MM.1S (cell line): ENCODE results near the gene TP73.

Experiments
- DNase-seq: peaks from one replicate; pipeline ENCODE4 v3.0.0-alpha.2; 2015
- H2AFZ ChIP-seq: fragments of 300-600 bp; sonication (generic); 2 replicates; pipeline ENCODE4 v1.6.0; 2016; ENCODE audit warnings: antibody characterized with exemption, low read length
- H3F3A ChIP-seq: fragments of 300-600 bp; sonication (generic); 2 replicates; pipeline ENCODE4 v1.6.1; 2016; ENCODE audit warnings: mild to moderate bottlenecking, antibody characterized with exemption, low read length, moderate library complexity, mixed read lengths; ENCODE audit not compliant: insufficient read depth
- H3K27ac ChIP-seq: fragments of 300-600 bp; sonication (generic); 2 replicates; pipeline ENCODE4 v1.5.1; 2016; ENCODE audit warnings: mild to moderate bottlenecking, low read length
- H3K27me3 ChIP-seq: fragments of 300-600 bp; sonication (generic); replicated peaks from 2 replicates; pipeline ENCODE4 v1.6.0; 2016; ENCODE audit warnings: low read length; ENCODE audit not compliant: insufficient read depth
- H3K36me3 ChIP-seq: fragments of 300-600 bp; sonication (generic); replicated peaks from 2 replicates; pipeline ENCODE4 v1.6.1; 2016; ENCODE audit warnings: mild to moderate bottlenecking, low read length, mixed read lengths; ENCODE audit not compliant: insufficient read depth
- H3K4me1 ChIP-seq: fragments of 300-600 bp; sonication (generic); 2 replicates; pipeline ENCODE4 v1.6.1; 2016; ENCODE audit warnings: low read length, mixed read lengths
- H3K4me2 ChIP-seq: fragments of 300-600 bp; sonication (generic); 2 replicates; pipeline ENCODE4 v1.6.0; 2016; ENCODE audit warnings: low read depth, low read length
- H3K4me3 ChIP-seq: fragments of 300-600 bp; sonication (generic); 2 replicates; pipeline ENCODE4 v1.5.1; 2016; ENCODE audit warnings: low read length, mixed read lengths
- H3K79me2 ChIP-seq: fragments of 300-600 bp; sonication (generic); 2 replicates; pipeline ENCODE4 v1.6.1; 2016; ENCODE audit warnings: mixed run types, low read length, mixed read lengths
- H3K9ac ChIP-seq: fragments of 300-600 bp; sonication (generic); 2 replicates; pipeline ENCODE4 v1.6.1; 2016; ENCODE audit warnings: low read length, mixed read lengths
- H3K9me2 ChIP-seq: fragments of 300-600 bp; sonication (generic); replicated peaks from 2 replicates; pipeline ENCODE4 v1.6.1; 2016; ENCODE audit warnings: mild to moderate bottlenecking, low read length, mixed read lengths; ENCODE audit not compliant: insufficient read depth
- H3K9me3 ChIP-seq: fragments of 300-600 bp; sonication (generic); replicated peaks from 2 replicates; pipeline ENCODE4 v1.6.1; 2016; ENCODE audit warnings: mild to moderate bottlenecking, low read length, mixed read lengths; ENCODE audit not compliant: insufficient read depth
- H4K20me1 ChIP-seq: fragments of 300-600 bp; sonication (generic); 2 replicates; pipeline ENCODE4 v1.6.1; 2016; ENCODE audit warnings: mild to moderate bottlenecking, low read length, moderate library complexity, mixed read lengths; ENCODE audit not compliant: insufficient read depth
- EZH2 ChIP-seq: fragments of 300-600 bp; sonication (generic); optimal IDR thresholded peaks from 2 replicates; pipeline ENCODE3; 2017; ENCODE audit warnings: low read depth, mild to moderate bottlenecking, antibody characterized with exemption, low read length, mixed read lengths
- EZH2phosphoT487 ChIP-seq: fragments of 300-600 bp; sonication (generic); IDR thresholded peaks from 2 replicates; pipeline ENCODE4 v1.6.1; 2018; ENCODE audit warnings: antibody characterized with exemption, low read length
- TF ChIP-seq, protein P1 (sequence below): fragments of 300-600 bp; sonication (generic); IDR thresholded peaks from 2 replicates; pipeline ENCODE4 v1.5.1; 2016; ENCODE audit warnings: antibody characterized with exemption, low read length, mixed read lengths

The TP73 gene

DNA sequence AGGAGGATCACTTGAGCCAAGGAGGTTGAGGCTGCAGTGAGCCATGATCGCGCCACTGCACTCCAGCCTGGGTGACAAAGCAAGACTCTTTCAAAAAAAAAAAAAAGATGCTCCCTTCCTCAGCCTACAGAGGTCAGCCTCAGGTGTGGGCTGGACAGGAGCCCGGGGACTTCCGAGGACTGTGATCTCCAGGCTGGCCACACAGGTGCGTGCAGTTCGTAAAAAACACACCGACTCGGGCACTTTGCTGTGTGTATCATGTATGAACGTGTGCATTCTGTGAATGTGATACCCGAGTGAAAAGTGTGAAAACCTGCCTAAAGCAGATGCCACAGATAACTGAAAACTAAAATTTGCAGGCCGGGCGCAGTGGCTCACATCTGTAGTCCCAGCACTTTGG, 91.5 kb downstream of the TP73 start:
- Histone ChIP-seq H3K27me3 (no peaks in the 10 kb centered on the region; the same call in 1 of the 2 replicates), H3F3A (no peaks in the 10 kb centered on the region), H3K9me2 (no peaks in the 10 kb centered on the region), H3K4me2 (no peak overlapping the region), H4K20me1 (no peaks in the 10 kb centered on the region), H3K79me2 (no peaks in the 10 kb centered on the region), H3K4me3 (no peak overlapping the region), H2AFZ (no peak overlapping the region), H3K4me1 (peaks cover 5% of the 10 kb centered on the region; the same call in 1 of the 2 replicates), H3K9me3 (no peaks in the 10 kb centered on the region), H3K36me3 (no peaks in the 10 kb centered on the region), H3K9ac (no peak overlapping the region), H3K27ac (no peak overlapping the region)
- DNase-seq = no peak
- TF ChIP-seq EZH2 (no peak), EZH2phosphoT487 (no peak)
- TF ChIP-seq, protein P1, sequence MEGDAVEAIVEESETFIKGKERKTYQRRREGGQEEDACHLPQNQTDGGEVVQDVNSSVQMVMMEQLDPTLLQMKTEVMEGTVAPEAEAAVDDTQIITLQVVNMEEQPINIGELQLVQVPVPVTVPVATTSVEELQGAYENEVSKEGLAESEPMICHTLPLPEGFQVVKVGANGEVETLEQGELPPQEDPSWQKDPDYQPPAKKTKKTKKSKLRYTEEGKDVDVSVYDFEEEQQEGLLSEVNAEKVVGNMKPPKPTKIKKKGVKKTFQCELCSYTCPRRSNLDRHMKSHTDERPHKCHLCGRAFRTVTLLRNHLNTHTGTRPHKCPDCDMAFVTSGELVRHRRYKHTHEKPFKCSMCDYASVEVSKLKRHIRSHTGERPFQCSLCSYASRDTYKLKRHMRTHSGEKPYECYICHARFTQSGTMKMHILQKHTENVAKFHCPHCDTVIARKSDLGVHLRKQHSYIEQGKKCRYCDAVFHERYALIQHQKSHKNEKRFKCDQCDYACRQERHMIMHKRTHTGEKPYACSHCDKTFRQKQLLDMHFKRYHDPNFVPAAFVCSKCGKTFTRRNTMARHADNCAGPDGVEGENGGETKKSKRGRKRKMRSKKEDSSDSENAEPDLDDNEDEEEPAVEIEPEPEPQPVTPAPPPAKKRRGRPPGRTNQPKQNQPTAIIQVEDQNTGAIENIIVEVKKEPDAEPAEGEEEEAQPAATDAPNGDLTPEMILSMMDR = no peak

DNA sequence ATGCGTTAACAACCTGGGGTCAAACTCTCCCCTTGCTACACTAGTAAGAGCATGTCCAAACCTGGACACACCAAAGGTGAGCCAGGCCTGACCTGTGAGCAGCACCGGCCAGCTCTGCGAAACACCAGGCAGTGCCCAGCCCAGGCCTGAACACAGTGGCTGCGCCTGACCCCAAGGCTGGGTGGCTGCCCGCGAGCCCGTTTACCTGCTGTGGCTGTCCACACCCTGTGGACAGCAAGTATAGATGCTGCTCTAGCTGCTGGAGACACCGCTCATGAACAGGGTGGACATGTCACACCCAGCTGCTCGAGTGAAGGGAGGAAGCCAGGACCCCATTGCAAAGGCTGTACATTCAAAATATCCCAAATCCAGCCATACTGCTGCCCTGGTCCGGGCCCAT, 92.3 kb downstream of the TP73 start:
- Histone ChIP-seq H3K4me1 (peaks cover 5% of the 10 kb centered on the region; the same call in 1 of the 2 replicates), H3F3A (no peaks in the 10 kb centered on the region), H3K79me2 (no peaks in the 10 kb centered on the region), H4K20me1 (no peaks in the 10 kb centered on the region), H3K9ac (no peak overlapping the region), H3K27ac (no peak overlapping the region), H3K36me3 (no peaks in the 10 kb centered on the region), H3K9me2 (no peaks in the 10 kb centered on the region), H3K9me3 (no peaks in the 10 kb centered on the region), H3K4me2 (no peak overlapping the region), H2AFZ (no peak overlapping the region), H3K4me3 (no peak overlapping the region), H3K27me3 (peaks cover 4% of the 10 kb centered on the region)
- no peak for DNase-seq
- TF ChIP-seq, protein P1 = no peak
- TF ChIP-seq EZH2 (no peak), EZH2phosphoT487 (no peak)

DNA sequence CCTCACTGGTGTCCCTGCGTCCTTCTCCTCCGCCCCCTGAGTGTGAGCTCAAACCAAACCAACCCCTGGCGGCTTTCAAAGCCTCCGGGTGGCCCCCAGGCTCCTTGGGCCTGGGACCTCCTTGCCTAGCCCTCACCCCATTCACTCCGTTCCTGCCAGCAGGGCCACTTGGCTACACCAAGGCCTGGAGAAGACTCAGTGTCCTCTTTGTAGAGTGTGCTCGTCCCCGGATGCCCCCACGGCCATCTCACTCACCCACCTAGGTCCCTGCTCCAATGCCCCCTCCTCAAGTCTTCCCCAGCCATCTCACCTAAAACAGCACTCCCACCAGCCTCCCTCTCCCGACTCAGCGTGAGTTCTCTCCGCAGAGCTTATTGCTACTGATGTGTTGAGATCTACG, 92.8 kb downstream of the TP73 start:
- DNase-seq = no peak
- Histone ChIP-seq H3K4me1 (peaks cover 5% of the 10 kb centered on the region; the same call in 1 of the 2 replicates), H3K36me3 (no peaks in the 10 kb centered on the region), H3K4me3 (no peak overlapping the region), H3K9me2 (no peaks in the 10 kb centered on the region), H3K27ac (no peak overlapping the region), H3K27me3 (peaks cover 7% of the 10 kb centered on the region), H3F3A (no peaks in the 10 kb centered on the region), H3K79me2 (no peaks in the 10 kb centered on the region), H3K9me3 (no peaks in the 10 kb centered on the region), H3K9ac (no peak overlapping the region), H3K4me2 (no peak overlapping the region), H4K20me1 (no peaks in the 10 kb centered on the region), H2AFZ (no peak overlapping the region)
- TF ChIP-seq, protein P1 = no peak
- no peak for TF ChIP-seq EZH2phosphoT487
- no peak for TF ChIP-seq EZH2
